HG02870 (cell line): Measurements from ENCODE around the gene NDC80.
"Not testable (repeated sequence)": the region's sequence is repeated elsewhere in the genome, so short reads cannot be mapped to it uniquely, and the experiment has no call there.

Experiments used
- ATAC-seq: cut with Tn5 transposase; IDR thresholded peaks from one replicate; pipeline ENCODE4 v1.9.1; 2021; ENCODE audit warnings: mild to moderate bottlenecking, moderate library complexity; ENCODE audit not compliant: unreplicated experiment

Gene NDC80

DNA sequence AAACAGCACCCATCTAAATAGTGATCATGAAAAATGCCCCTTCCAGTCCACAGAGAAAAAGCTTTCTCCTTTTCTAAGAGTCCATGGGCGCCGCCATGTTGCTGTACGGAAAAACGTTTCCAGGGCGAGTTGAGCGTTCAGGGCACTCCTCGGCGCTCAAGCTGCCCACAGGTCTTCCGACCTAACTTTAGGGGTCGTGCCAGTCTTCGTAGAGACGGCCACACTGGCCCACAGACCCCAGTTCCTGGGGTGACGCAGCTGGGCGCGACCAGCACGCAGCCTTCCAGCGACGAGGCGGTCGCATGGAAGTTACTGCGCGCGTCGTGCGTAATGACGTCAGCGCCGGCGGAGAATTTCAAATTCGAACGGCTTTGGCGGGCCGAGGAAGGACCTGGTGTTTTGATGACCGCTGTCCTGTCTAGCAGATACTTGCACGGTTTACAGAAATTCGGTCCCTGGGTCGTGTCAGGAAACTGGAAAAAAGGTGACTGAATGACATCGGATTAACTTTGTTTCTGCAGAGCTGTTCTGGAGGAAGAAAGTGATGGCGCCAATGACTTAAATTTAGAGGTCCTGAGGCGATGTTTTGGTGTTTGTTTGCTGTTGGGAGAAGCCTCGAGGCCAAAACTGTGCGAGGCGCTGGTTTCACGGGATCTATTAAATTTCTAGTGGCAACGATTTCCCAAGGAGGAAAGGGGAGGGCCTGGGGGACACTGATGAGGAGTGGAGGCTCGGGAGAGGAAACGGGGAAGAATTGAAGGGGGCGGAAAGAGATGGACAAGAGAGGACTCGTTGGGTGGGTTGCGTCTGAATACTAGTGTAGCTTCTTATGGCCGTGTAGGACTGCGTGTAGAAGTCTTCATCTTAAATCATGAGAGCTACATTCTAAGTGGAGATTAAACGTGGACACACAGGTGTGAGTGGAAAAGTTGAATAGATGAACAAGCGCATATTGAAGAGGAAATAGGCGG is at the start of gene NDC80, which contains the start of gene METTL4:
TSS of gene NDC80 (plus strand) at position 358 of the 971 bp plus-strand sequence. CDS start 1,429 bp downstream, outside the sequence.
TSS of gene METTL4 (minus strand) at position 306 of the 971 bp plus-strand sequence. CDS start 4,289 bp downstream, outside the sequence.
- ATAC-seq, result peak; percentile 75

DNA sequence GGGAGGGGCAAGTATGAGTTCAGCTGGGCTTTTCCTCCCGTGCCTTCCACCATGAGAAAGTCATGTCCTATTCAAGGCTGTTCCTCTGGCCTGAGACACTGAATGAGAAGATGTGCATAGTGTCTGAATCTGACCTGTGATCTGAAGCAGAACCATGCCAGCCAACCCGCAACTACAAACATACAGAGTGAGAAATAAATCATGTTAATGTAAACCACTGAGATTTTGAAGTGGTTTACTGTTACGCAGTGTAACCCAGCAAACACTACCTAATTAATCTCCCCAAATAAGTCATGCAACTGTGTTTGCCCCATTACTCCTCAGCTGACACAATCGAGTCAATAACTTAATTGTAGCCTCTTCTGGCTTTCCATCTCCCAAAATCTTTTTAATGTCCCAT is 49.2 kb upstream of the NDC80 start:
- no peak for ATAC-seq

- ATAC-seq, result not testable (repeated sequence)
Measured at GRCh38 chr18:2524794-2525198, 46.6 kb upstream of the NDC80 start.

DNA sequence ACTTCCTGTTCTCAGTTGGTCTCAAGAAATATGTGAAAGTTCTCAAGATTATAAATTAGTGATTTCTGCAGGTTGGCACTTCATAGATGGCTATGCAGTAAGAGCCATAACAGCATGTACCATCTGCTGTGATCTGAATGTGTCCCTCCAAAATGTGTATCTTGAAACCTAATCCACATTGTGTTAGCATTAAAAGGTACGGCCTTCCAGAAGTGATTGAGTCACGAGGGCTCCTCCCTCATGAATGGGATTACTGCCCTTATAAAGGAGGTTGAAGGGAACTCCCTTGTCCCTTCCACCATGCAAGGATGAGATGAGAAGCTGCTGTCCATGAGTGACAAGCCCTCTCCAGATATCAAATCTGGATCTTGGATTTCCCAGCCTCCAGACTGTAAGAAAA is 45.0 kb upstream of the NDC80 start:
- ATAC-seq, result no peak

DNA sequence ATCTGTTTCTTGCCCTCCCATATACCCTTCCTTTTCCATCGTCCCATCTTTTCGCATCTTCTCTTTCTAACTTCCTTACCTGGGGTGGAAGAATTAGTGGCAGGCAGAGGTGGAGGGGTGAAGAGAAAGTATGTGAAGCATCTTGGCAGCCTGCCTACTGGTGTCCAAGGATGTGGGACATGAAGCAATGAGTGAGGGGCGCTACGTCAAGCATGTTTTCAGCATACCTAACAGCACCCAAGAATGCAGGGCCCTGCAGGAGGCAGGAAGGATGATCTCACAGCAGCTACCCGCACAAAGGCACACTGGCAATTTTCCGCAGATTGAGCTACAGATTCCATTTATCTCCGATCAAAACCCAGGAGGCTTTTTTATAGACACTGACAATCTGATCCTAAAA is 42.2 kb upstream of the NDC80 start:
- no peak for ATAC-seq

GRCh38 chr18:2531751-2532150 is 39.6 kb upstream of the NDC80 start:
- no peak for ATAC-seq

DNA sequence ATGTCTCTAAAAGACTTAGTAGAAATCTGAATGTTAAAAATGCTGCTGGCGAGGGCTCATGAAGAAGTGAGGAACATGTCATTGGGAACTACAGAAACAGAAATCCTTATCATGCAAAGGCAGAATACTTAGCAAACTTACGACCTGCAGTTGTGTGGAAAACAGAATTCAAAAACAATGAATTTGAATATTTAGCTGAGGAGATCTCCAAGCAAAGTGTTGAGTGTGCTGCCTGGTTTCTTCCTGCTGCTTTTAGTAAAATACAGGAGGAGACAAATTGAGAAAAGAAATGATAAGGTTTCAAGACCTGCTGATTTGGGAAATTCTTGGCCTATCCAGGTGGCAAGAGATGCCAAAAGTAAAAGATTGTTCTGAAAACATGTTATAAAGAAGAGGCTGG is 38.6 kb upstream of the NDC80 start:
- ATAC-seq, result no peak

DNA sequence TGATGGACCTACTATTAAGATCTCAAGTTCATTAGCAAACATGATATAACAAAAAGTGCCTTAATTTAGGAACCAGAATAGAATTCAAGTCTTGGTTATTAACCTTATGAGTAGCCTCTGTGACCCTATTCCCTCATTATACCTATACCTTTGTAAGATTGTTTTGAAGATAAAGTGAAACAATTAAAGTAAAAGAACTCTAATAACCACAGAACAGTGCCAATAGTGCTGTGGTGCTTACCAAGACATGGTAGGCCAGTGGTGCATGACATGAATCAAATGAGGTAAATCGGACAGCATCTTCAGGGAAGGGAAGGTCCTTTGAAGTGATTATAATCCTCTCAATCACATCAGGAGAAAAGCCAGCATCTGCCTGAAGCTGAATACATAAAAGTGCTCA is 36.5 kb upstream of the NDC80 start:
- no peak for ATAC-seq

- ATAC-seq, result no peak
Measured at GRCh38 chr18:2535419-2535910, 35.9 kb upstream of the NDC80 start.

DNA sequence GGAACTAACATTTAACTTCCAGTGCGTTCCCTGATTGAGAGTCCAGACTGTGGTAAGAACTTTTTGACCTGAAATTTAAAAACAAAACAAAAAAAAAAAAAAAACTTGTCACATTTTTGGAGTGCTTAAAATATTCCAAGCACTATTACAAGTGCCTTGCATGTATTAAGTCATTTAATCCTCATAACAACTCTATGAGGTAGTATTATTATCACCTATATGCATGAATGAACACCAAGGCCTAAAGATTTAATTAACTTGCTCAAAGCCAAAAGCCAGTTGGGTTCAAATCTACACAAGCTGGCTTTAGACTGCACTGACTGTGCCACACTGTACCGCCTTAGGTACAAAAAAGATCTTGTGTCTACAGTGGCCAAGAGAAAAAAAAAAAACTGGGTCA is 35.3 kb upstream of the NDC80 start:
- ATAC-seq, result no peak

DNA sequence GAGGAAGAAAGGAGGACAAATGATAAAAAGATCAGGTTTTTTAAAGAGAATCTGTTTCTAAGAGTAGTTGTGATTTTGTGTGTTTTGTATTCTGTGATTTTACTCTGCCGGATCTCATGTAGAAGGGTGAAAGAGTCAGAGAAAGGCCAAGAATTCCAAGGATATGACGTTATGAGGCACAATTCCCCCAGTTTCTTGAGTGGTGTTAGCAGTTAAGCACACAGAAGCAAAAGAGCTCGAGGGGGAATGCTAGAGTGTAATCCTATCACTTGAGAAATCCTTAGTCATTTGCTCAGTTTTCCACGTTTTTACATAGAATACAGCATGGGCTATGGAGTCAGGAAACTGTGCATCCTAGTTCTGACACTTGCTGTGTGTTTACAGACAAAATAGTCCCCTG is 34.9 kb upstream of the NDC80 start:
- ATAC-seq, result no peak

GRCh38 chr18:2537296-2537695 is 34.1 kb upstream of the NDC80 start:
- ATAC-seq, result no peak

- no peak for ATAC-seq
Measured at GRCh38 chr18:2538236-2538635, 33.1 kb upstream of the NDC80 start.

DNA sequence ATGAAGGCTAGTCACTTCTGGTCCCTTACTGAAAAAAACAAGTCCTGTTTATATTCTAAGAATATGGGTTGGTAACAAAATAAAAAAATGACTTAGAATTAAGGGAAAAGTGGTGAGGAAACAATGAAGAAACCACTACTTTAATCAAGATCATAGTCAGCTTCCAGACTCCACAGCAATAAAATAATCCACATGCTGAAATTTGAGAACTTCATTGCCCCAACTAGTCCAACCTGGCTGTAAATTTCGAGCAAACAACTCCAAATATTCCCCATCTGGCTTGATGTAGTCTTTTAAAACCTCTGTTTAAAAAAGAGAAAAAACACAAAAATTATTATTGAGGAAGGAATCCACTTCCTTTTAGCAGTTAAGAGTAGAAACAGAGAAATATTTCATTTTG is 32.5 kb upstream of the NDC80 start:
- ATAC-seq, result no peak

DNA sequence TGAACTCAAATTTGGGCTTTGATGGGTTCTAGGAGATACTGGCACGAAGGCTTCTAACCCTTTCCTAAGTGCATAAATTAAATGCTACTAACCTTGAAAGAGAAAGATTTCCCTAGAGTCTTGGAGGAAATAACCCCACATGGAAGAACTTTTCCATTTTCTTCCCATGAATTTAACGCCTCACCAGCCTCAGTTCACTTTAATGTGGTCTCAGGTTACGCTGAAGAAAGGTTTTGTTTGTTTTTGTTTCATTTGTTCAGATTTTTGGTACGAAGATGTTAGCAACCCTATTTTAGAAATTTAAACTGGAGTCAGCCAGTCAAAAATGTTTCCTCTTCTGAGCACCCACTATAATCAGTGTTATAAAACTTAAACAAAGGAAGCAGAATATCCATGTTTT is 30.8 kb upstream of the NDC80 start:
- ATAC-seq, result no peak

DNA sequence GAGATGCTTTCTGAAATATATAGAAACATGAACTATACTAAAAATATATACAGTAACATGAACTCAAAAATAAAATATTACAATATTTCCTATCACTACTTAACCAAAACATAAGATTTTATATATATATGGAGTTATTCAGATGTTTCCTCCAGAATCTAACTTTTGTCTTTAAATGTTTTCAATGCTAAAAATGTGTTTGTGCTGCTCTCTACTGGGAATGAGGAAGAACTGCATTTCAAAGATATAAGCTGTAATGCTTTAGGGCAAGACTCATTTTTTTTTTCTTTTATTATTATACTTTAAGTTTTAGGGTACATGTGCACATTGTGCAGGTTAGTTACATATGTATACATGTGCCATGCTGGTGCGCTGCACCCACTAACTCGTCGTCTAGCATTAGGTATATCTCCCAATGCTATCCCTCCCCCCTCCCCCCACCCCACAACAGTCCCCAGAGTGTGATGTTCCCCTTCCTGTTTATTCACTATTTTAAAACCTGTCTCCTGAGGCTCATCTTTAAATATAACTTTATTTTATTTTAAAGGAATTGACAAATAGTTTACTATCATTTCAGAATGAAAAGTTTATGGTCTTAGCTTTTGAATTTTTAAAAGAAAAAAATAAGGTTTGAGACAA is 29.3 kb upstream of the NDC80 start:
- not testable (repeated sequence) for ATAC-seq

DNA sequence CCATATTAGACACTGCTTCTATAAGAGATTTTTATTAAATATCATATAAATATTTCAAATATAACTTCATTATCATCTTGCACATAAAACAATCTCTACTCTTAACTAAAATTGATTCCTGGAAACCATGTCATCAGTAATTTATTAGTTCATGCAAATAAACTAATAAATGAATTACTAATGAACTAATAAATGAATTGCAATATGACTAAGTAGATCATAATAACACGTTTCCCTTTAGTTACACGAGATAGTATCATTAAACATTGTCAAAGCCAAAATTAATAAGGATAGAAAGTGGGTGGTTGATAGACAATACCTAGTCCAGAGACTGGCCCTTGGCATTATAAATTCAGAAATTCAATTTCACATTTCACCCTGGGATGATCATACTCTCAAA is 26.2 kb upstream of the NDC80 start:
- ATAC-seq, result no peak

DNA sequence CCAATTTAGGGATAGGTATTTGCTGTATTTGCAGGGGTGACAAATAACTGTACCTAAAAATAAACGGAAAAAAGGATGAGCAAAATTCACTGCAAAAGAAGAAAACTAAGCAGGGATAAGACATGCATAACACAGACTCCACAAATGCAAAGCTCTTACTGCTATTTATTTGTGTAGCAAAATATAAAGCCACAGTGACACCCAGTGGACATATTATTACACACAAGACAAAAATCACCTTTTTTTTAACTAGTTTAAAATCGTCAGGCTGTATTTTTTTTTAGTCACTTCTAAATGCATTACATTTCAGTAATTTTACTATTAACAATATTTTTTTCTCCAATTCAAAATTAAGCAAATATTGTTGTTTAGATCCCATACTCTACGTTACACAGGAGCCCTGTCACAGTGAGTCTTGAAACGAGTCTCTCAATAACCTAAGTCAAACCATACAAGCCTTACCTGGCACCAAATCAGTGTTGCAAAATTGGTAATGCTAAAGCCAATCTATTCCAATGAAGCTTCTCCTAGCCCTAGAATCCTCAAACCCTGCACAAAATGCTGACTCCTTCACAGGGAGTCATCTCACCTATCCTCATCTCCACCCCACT is 23.8 kb upstream of the NDC80 start:
- ATAC-seq, result no peak

DNA sequence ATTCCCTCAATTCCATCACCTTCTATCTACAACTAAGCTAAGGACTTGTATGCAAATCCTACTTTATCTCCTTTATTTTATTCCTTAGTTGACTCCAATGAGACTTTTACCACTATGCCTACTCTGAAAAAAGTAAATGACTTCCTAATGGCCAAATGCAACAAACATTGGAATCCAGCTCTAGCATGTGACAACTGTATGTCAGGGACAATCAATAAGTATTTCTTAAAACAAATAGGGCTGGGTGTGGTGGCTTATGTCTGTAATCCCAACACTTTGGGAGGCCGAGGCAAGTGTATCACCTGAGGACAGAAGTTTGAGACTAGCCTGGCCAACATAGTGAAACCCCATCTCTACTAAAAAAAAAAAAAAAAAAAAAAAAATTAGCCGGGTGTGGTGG is 21.9 kb upstream of the NDC80 start:
- ATAC-seq, result no peak

DNA sequence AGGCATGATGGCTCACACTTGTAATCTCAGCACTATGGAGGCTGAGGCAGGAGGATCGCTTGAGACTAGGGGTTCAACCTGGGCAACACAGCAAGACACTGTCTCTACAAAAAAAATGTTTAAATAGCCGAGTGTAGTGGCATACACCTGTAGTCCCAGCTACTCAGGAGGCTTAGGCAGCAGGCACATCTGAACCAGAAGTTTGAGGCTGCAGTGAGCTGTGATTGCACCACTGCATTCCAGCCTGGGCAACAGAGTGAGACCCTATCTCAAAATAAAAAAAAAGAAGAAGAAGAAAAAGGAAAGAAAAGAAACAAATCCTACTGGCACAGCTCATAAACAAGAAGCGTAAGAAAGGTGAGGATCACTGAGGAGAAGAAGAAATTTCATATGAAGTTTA is 19.9 kb upstream of the NDC80 start:
- no peak for ATAC-seq

GRCh38 chr18:2554696-2555095 is 16.7 kb upstream of the NDC80 start:
- no peak for ATAC-seq
